HG03095 (cell line): ENCODE results near the gene AKNA.

Experiments used
- ATAC-seq: cut with Tn5 transposase; IDR thresholded peaks from one replicate; pipeline ENCODE4 v1.9.1; 2021; ENCODE audit warnings: moderate library complexity; ENCODE audit not compliant: unreplicated experiment

The AKNA gene, protein sequence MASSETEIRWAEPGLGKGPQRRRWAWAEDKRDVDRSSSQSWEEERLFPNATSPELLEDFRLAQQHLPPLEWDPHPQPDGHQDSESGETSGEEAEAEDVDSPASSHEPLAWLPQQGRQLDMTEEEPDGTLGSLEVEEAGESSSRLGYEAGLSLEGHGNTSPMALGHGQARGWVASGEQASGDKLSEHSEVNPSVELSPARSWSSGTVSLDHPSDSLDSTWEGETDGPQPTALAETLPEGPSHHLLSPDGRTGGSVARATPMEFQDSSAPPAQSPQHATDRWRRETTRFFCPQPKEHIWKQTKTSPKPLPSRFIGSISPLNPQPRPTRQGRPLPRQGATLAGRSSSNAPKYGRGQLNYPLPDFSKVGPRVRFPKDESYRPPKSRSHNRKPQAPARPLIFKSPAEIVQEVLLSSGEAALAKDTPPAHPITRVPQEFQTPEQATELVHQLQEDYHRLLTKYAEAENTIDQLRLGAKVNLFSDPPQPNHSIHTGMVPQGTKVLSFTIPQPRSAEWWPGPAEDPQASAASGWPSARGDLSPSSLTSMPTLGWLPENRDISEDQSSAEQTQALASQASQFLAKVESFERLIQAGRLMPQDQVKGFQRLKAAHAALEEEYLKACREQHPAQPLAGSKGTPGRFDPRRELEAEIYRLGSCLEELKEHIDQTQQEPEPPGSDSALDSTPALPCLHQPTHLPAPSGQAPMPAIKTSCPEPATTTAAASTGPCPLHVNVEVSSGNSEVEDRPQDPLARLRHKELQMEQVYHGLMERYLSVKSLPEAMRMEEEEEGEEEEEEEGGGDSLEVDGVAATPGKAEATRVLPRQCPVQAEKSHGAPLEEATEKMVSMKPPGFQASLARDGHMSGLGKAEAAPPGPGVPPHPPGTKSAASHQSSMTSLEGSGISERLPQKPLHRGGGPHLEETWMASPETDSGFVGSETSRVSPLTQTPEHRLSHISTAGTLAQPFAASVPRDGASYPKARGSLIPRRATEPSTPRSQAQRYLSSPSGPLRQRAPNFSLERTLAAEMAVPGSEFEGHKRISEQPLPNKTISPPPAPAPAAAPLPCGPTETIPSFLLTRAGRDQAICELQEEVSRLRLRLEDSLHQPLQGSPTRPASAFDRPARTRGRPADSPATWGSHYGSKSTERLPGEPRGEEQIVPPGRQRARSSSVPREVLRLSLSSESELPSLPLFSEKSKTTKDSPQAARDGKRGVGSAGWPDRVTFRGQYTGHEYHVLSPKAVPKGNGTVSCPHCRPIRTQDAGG (N-terminal part only)

GRCh38 chr9:114387680-114388356 is at the start of gene AKNA:
AKNA (minus strand) TSS chr9:114387982; CDS start chr9:114381333, 6,649 bp downstream.
- peak; percentile 29 for ATAC-seq

DNA sequence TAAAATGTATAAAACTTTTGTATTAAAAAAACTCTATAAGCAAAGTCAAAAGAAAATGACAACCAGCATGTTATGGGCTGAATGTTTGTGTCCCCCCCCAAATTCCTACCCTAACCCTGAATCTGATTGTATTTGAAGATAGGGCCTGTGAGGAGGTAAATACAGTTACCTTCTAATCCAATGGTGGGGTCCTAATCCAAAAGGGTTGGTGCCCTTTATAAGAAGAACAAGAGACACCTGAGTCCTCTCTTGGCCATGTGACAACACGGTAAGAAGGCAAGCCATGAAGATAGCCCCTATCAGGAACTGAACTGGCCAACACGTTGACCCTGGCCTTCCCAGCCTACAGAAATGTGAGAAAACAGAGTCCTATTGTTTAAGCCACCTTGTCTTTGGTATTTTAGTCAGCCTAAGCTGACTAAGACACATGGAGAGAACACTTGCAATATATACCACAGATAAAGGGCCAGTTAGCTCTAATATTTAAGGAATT is 49.7 kb upstream of the AKNA start:
- no peak for ATAC-seq

DNA sequence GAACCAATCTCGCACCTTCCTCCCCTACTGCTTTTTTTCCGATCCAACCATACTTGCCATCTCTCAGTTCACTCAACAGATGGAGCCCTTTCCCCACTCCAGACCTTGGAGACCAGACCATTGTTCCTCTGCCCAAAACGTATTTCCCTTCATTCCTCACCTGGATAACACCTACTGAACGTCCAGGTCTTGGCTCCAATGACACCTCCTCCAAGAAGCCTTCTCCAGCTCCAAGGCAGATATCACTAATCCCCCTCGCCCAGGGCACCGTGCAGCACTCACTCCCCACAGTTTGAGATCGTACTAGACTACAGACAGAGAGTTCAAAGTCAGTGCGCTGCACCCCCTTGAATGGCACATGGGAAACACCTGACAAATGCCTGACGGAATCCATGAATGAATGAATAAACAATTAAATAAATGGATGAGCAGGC is 47.1 kb upstream of the AKNA start:
- ATAC-seq, result no peak

DNA sequence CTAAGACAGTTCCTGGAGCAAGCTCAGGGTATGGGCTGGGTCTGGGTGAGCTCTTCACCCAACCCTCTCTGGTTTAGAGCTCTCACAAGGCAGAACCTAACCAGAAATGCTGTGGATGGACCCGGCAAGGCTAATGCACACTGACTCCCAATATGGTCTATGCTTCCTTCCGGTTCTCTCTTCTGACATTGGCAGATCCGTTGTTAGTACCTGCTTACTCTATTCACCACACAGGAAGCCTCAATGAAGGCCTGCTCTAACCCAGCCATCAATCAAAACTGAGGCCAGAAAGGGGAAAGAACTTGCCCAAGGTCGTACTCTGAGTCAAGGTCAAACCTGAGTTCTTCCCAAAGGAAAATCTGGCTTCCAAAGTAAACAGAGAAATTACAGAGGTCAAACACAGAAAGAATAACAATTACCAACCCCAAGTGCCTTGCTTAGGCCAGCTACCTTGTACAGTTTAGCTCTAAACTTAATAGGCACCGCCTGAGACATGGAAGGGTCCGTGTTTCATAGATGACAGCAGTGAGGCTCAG is 46.0 kb upstream of the AKNA start:
- no peak for ATAC-seq

- ATAC-seq, result no peak
Measured at GRCh38 chr9:114433086-114433485, 45.3 kb upstream of the AKNA start.

DNA sequence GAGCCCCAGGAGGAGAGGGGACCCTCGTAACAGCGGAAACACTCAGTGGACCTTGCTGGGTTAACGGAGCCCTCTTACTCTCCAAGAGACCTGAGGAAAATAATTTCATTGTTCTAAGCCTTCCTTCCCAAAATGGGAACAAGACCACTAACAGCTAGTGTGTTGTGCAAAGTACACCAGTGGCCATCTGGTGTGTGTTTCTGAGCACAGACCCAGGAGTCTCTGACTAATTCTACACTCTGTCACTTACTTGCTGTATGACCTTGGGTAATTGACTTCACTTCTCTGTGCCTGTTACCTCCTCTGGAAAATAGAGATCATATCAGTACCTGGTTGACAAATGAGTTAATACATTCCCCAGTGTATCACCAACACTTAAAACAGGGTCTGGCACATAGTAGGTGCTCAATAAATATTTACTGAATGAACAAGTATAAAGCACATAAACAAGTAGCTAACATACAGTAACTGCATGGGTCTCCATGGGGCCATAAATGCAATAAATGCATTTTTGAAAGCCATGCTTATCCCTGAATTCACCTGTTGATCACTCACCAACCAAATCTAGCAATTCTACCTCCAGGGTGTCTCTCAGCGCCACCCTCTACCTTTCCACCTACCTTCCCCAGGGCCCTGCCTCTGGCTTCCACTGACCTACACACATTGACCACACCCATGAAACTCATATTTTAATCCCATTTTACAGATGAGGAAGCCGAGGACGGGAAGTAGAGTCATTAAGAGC is 44.7 kb upstream of the AKNA start:
- ATAC-seq, result no peak

- no peak for ATAC-seq
Measured at GRCh38 chr9:114431770-114432169, 44.0 kb upstream of the AKNA start.

DNA sequence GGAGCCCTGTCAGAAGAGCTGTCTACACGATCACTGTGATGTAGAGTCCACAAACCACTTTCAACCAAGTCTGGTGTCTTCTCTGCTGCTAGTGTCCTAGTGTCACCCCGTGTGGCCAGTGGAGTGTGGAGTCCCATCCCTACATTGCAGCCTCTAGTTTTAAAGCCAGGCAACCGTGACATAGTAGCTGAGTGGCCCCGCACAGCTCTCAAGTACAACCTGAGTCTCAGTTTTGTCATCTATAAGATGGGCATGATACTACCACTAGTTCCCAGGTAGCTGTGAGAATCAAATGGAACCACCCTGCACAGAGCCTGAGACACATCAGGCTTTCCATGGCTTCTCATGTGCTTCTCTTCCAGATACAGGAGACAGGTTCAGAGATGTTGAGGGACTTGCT is 43.2 kb upstream of the AKNA start:
- no peak for ATAC-seq

GRCh38 chr9:114430457-114430856 is 42.7 kb upstream of the AKNA start:
- ATAC-seq, result no peak

DNA sequence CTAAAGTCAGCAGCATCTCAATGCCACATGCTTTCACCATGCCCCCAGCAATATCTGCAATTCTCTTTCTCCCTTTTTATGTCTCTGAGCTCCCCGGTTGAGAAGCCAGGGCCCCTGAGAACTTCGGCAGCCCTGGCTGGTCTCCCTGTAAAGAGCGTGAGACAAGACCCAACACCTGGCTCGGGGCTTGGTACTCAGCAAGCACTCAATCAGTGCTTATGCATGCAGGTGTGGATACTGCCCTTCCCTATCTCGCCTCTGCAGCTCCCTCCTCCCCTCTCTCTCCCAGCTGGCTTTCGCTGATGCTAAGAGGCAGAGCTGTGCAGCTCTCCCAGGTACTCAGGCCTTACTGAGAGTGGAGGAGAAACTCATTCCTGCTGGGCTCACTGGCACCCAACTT is 41.7 kb upstream of the AKNA start:
- no peak for ATAC-seq

GRCh38 chr9:114428466-114428865 is 40.7 kb upstream of the AKNA start:
- no peak for ATAC-seq

GRCh38 chr9:114427644-114428043 is 39.9 kb upstream of the AKNA start:
- no peak for ATAC-seq

GRCh38 chr9:114426046-114426948 is 38.5 kb upstream of the AKNA start:
- no peak for ATAC-seq

- no peak for ATAC-seq
Measured at GRCh38 chr9:114425126-114425525, 37.3 kb upstream of the AKNA start.

- ATAC-seq, result no peak
Measured at GRCh38 chr9:114424126-114424525, 36.3 kb upstream of the AKNA start.

GRCh38 chr9:114423181-114423580 is 35.4 kb upstream of the AKNA start:
- no peak for ATAC-seq

GRCh38 chr9:114421147-114421546 is 33.4 kb upstream of the AKNA start:
- ATAC-seq, result no peak

- no peak for ATAC-seq
Measured at GRCh38 chr9:114419796-114420195, 32.0 kb upstream of the AKNA start.
